Prostate gland (tissue), 2 donors: ENCODE data around the gene PARVG.

ENCODE experiments used
- POLR2A ChIP-seq: fragments of 450-650 bp; IDR thresholded peaks from one replicate; pipeline ENCODE4 v1.6.1; 2016; ENCODE audit warnings: antibody characterized with exemption, mild to moderate bottlenecking
- POLR2AphosphoS5 ChIP-seq: sonication (generic); formaldehyde crosslinking; IDR thresholded peaks from one replicate; pipeline ENCODE4 v1.6.1; 2017; ENCODE audit warnings: antibody characterized with exemption
- TF ChIP-seq, protein P1 (sequence below), 4 experiments: fragments of 200-600 bp in 2 of 4; fragments of 450-650 bp in 2 of 4; sonication (generic) in 2 of 4; IDR thresholded peaks; 1 replicate in 3 of 4; 2 replicates in 1 of 4; pipeline ENCODE4 v1.5.1; 2016 to 2019; ENCODE audit warnings: antibody characterized with exemption in 4 of 4, mild to moderate bottlenecking in 2 of 4, moderate library complexity in 2 of 4

DNA sequence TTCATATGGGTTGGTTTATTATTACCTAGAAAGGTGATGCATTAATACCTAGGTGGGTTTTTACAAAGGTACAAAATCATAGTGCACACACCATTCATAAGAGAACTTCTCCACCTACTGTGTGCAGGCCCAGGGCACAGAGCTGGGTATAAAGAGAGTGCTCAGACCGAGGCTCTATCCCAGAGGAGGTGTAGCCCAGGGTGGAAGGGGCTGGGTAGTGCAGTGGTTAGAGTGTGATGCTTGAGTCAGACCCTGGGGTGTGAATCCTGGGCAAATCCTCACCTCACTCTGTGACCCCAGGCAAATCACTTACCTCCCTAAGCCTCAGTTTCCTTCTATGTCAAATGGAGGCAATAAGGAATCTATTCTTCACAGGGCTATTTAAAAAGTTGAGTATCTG, 32.2 kb downstream of the PARVG start:
- TF ChIP-seq, protein P1, sequence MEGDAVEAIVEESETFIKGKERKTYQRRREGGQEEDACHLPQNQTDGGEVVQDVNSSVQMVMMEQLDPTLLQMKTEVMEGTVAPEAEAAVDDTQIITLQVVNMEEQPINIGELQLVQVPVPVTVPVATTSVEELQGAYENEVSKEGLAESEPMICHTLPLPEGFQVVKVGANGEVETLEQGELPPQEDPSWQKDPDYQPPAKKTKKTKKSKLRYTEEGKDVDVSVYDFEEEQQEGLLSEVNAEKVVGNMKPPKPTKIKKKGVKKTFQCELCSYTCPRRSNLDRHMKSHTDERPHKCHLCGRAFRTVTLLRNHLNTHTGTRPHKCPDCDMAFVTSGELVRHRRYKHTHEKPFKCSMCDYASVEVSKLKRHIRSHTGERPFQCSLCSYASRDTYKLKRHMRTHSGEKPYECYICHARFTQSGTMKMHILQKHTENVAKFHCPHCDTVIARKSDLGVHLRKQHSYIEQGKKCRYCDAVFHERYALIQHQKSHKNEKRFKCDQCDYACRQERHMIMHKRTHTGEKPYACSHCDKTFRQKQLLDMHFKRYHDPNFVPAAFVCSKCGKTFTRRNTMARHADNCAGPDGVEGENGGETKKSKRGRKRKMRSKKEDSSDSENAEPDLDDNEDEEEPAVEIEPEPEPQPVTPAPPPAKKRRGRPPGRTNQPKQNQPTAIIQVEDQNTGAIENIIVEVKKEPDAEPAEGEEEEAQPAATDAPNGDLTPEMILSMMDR (IDR thresholded peaks at IDR 0.05): no peak
- TF ChIP-seq POLR2A: no peak
- TF ChIP-seq POLR2AphosphoS5: no peak
